Measurements from ENCODE around the gene SLC6A13. TPM values are rescaled to one million over a fixed set of nuclear protein-coding genes. Genes with fewer than 3 reads are reported as not detected.

Gene SLC6A13
- total RNA-seq, 1 experiment from 2014 or later, result not detected

DNA sequence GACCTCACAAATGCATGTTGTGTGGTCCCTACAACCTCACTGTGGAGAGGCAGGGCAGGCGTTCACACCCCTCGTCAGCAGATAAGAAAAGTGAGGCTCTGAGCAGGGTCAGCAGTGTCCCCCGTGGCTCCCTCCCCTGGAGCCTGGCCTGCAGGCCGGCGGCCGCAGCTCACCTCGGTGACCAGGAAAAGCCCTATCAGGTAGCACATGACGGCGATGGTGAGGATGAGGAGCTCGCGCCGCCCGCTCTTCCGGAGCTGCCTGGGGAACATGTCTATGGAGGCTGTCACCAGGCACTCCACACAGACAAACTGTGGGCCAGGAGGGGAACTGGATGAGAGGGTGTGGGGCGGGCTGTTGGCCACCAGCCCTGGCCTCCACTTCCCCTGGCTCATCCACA is 66.7 kb downstream of the SLC6A13 start:
- CTCF ChIA-PET, result no interaction called here
- Histone ChIP-seq H3K9me3 (ENCODE audit: low read depth, low read length, poor library complexity, severe bottlenecking) (no peaks in the 10 kb centered on the region), H3K4me3 (ENCODE audit: low read depth, low read length, poor library complexity, severe bottlenecking) (no peak overlapping the region), H3K36me3 (ENCODE audit: insufficient read depth, low read length, poor library complexity, severe bottlenecking) (no peaks in the 10 kb centered on the region), H3K4me1 (ENCODE audit: insufficient read depth, low read length, poor library complexity, severe bottlenecking) (no peaks in the 10 kb centered on the region), H3K27ac (ENCODE audit: low read depth, low read length, poor library complexity, severe bottlenecking) (no peak overlapping the region), H3K27me3 (replicated peaks; ENCODE audit: insufficient read depth, low read depth, low read length, poor library complexity) (peaks cover 2% of the 10 kb centered on the region)
- TF ChIP-seq, protein P1, sequence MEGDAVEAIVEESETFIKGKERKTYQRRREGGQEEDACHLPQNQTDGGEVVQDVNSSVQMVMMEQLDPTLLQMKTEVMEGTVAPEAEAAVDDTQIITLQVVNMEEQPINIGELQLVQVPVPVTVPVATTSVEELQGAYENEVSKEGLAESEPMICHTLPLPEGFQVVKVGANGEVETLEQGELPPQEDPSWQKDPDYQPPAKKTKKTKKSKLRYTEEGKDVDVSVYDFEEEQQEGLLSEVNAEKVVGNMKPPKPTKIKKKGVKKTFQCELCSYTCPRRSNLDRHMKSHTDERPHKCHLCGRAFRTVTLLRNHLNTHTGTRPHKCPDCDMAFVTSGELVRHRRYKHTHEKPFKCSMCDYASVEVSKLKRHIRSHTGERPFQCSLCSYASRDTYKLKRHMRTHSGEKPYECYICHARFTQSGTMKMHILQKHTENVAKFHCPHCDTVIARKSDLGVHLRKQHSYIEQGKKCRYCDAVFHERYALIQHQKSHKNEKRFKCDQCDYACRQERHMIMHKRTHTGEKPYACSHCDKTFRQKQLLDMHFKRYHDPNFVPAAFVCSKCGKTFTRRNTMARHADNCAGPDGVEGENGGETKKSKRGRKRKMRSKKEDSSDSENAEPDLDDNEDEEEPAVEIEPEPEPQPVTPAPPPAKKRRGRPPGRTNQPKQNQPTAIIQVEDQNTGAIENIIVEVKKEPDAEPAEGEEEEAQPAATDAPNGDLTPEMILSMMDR (conservative IDR thresholded peaks at IDR 0.05; ENCODE audit: low read depth, low read length), result no peak
- no peak for TF ChIP-seq EZH2 (IDR thresholded peaks at IDR 0.05; ENCODE audit: borderline replicate concordance, low read depth, low read length, poor library complexity, severe bottlenecking)
- intact Hi-C loops (cut with micrococcal nuclease; ENCODE audit: unreplicated experiment), result no loop called here
- no TSS peak for BruUV-seq (replicated peaks)
- POLR2A ChIA-PET (ENCODE audit: low non-redundant PET), result no interaction called here
- DNase-seq (ENCODE audit: low spot score), result no peak

DNA sequence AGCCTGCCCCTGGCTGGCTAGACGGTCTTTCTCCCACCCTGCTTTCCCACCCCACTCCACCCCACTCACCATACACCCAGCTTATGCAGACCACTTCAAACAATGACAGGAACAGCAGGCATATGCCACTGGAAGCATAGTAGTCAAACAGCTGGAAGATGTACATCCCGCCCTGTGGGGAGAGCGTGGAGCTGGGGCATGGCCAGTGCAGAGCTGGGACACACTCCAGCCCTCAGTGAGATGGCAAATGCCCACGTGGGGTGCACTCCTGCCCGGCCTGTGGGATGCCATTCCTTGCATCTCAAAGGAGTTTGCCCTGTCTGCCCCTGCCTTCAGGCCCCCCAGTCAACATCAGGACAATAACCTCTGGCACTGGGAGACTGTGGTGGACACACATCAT is 67.5 kb downstream of the SLC6A13 start:
- Histone ChIP-seq H3K27ac (ENCODE audit: low read depth, low read length, poor library complexity, severe bottlenecking) (no peak overlapping the region), H3K9me3 (ENCODE audit: low read depth, low read length, poor library complexity, severe bottlenecking) (no peaks in the 10 kb centered on the region), H3K4me1 (ENCODE audit: insufficient read depth, low read length, poor library complexity, severe bottlenecking) (no peaks in the 10 kb centered on the region), H3K36me3 (ENCODE audit: insufficient read depth, low read length, poor library complexity, severe bottlenecking) (no peaks in the 10 kb centered on the region), H3K4me3 (ENCODE audit: low read depth, low read length, poor library complexity, severe bottlenecking) (no peak overlapping the region), H3K27me3 (replicated peaks; ENCODE audit: insufficient read depth, low read depth, low read length, poor library complexity) (no peaks in the 10 kb centered on the region)
- DNase-seq (ENCODE audit: low spot score), result no peak
- ChIA-PET POLR2A (ENCODE audit: low non-redundant PET) (no interaction called here), CTCF (no interaction called here)
- no peak for TF ChIP-seq EZH2 (IDR thresholded peaks at IDR 0.05; ENCODE audit: borderline replicate concordance, low read depth, low read length, poor library complexity, severe bottlenecking)
- TF ChIP-seq, protein P1 (conservative IDR thresholded peaks at IDR 0.05; ENCODE audit: low read depth, low read length), result no peak
- BruUV-seq (replicated peaks), result no TSS peak
- intact Hi-C loops (cut with micrococcal nuclease; ENCODE audit: unreplicated experiment), result no loop called here

DNA sequence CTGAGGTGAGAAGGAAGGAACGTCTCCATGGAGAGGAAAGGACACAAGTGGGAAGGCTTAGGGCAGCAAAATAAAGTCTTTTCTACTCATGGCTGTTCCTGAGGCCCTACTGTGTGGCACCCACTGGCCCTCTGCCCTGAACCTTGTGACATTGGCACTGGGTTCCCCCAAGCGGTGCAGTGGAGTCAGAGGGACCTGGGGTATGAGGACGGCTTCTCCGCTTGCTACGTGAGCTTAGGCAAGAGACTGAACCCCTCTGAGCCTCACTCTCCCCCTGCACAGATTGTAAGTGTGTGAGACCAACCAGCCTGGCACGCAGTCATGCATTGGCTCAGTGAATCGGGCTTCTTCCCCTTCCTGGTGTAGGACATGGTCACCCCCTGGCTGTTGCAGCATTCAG is 68.4 kb downstream of the SLC6A13 start:
- intact Hi-C loops (cut with micrococcal nuclease; ENCODE audit: unreplicated experiment), result no loop called here
- H3K4me1 ChIP-seq (ENCODE audit: insufficient read depth, low read length, poor library complexity, severe bottlenecking), result no peaks in the 10 kb centered on the region
- TF ChIP-seq EZH2 (IDR thresholded peaks at IDR 0.05; ENCODE audit: borderline replicate concordance, low read depth, low read length, poor library complexity, severe bottlenecking), result no peak
- TF ChIP-seq, protein P1 (conservative IDR thresholded peaks at IDR 0.05; ENCODE audit: low read depth, low read length), result no peak
- no peak overlapping the region for H3K27ac ChIP-seq (ENCODE audit: low read depth, low read length, poor library complexity, severe bottlenecking)
- H3K27me3 ChIP-seq (replicated peaks; ENCODE audit: insufficient read depth, low read depth, low read length, poor library complexity), result no peaks in the 10 kb centered on the region
- H3K4me3 ChIP-seq (ENCODE audit: low read depth, low read length, poor library complexity, severe bottlenecking), result no peak overlapping the region
- CTCF ChIA-PET, result no interaction called here
- POLR2A ChIA-PET (ENCODE audit: low non-redundant PET), result no interaction called here
- no peaks in the 10 kb centered on the region for H3K9me3 ChIP-seq (ENCODE audit: low read depth, low read length, poor library complexity, severe bottlenecking)
- no TSS peak for BruUV-seq (replicated peaks)
- DNase-seq (ENCODE audit: low spot score), result no peak
- H3K36me3 ChIP-seq (ENCODE audit: insufficient read depth, low read length, poor library complexity, severe bottlenecking), result no peaks in the 10 kb centered on the region
